Measurements from ENCODE around the gene PET100. TPM values are rescaled to one million over a fixed set of nuclear protein-coding genes. Genes with fewer than 3 reads are reported as not detected.

The PET100 gene
- total RNA-seq, 1 experiment from 2014 or later = 126 TPM

DNA sequence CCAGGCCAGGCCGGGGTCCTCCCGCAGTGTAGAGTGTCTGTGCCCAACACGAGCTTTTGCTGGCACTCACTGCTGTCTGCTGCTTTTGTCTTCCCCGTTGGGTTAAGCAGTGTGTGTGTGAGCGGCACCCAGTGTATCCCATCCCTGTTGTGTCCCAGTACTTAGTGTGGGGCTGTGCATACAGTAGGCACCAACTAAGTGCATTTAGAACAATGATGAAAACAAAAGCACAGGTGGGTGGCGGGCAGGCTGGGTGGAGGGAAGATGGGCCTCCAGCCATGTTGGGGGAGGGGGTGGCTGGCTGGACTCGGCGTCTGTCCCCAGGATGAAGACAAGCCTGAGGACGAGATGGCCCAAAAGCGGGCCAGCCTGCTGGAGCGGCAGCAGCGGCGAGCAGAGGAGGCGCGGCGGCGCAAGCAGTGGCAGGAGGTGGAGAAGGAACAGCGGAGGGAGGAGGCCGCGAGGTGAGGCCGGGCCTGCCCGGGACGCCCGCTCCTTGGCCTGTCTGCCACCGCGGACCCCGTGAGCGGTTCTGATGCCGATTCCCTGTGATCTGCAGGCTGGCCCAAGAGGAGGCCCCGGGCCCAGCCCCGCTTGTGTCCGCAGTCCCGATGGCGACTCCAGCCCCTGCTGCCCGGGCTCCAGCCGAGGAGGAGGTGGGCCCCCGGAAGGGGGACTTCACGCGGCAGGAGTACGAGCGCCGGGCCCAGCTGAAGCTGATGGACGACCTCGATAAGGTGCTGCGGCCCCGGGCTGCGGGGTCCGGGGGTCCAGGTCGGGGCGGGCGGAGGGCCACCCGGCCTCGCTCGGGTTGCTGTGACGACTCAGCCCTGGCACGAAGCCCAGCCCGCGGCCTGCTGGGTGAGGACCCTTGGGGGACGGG, 14.5 kb upstream of the PET100 start:
- H3K27ac ChIP-seq (ENCODE audit: low read depth, low read length) = no peak overlapping the region
- no peak for ATAC-seq
- intact Hi-C loops (cut with micrococcal nuclease) = no loop called here
- peaks cover 0 to 4% of the 10 kb centered on the region in 2 experiments; a peak in 2 of 4 replicates for H3K36me3 ChIP-seq (ENCODE audit: control insufficient read depth in 1 of 2, insufficient read depth in 2 of 2, low read length in 2 of 2)
- no peaks in the 10 kb centered on the region for H4K20me1 ChIP-seq (ENCODE audit: insufficient read depth)
- peaks cover 0 to 6% of the 10 kb centered on the region in 2 experiments; a peak in 1 of 4 replicates for H3K4me1 ChIP-seq (ENCODE audit: control insufficient read depth in 1 of 2, insufficient read depth in 2 of 2, low read length in 2 of 2)
- no peak for TF ChIP-seq RAD21 (IDR thresholded peaks at IDR 0.05; ENCODE audit: low read depth)
- TF ChIP-seq EGR1 (IDR thresholded peaks at IDR 0.05; ENCODE audit: low read depth) = no peak
- no peak for TF ChIP-seq POLR2AphosphoS5 (IDR thresholded peaks at IDR 0.05; ENCODE audit: low read depth, low read length)
- no peak for TF ChIP-seq CEBPB (IDR thresholded peaks at IDR 0.05; ENCODE audit: low read depth)
- no peak for TF ChIP-seq SP1 (IDR thresholded peaks at IDR 0.05; ENCODE audit: low read depth)
- TF ChIP-seq YY1 (IDR thresholded peaks at IDR 0.05; ENCODE audit: extremely low read depth, insufficient replicate concordance, low read depth, low read length) = no peak
- TF ChIP-seq SIN3A (IDR thresholded peaks at IDR 0.05; ENCODE audit: low read depth) = no peak
- TF ChIP-seq, protein P1, sequence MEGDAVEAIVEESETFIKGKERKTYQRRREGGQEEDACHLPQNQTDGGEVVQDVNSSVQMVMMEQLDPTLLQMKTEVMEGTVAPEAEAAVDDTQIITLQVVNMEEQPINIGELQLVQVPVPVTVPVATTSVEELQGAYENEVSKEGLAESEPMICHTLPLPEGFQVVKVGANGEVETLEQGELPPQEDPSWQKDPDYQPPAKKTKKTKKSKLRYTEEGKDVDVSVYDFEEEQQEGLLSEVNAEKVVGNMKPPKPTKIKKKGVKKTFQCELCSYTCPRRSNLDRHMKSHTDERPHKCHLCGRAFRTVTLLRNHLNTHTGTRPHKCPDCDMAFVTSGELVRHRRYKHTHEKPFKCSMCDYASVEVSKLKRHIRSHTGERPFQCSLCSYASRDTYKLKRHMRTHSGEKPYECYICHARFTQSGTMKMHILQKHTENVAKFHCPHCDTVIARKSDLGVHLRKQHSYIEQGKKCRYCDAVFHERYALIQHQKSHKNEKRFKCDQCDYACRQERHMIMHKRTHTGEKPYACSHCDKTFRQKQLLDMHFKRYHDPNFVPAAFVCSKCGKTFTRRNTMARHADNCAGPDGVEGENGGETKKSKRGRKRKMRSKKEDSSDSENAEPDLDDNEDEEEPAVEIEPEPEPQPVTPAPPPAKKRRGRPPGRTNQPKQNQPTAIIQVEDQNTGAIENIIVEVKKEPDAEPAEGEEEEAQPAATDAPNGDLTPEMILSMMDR (IDR thresholded peaks at IDR 0.05 in 2 of 3, conservative IDR thresholded peaks at IDR 0.05 in 1 of 3; ENCODE audit: borderline replicate concordance in 1 of 3, insufficient read depth in 1 of 3, low read depth in 2 of 3, low read length in 2 of 3) = no peak
- no peak for TF ChIP-seq EZH2phosphoT487 (IDR thresholded peaks at IDR 0.05; ENCODE audit: borderline replicate concordance)
- TF ChIP-seq ZNF274 (IDR thresholded peaks at IDR 0.05; ENCODE audit: low read depth, low read length) = no peak
- TF ChIP-seq, protein P2, sequence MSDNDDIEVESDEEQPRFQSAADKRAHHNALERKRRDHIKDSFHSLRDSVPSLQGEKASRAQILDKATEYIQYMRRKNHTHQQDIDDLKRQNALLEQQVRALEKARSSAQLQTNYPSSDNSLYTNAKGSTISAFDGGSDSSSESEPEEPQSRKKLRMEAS (IDR thresholded peaks at IDR 0.05) = no peak
- H3K4me3 ChIP-seq (replicated peaks in 1 of 2; ENCODE audit: low read depth in 1 of 2, low read length in 2 of 2) = no peak overlapping the region
- ChIA-PET POLR2A (no interaction called here), RAD21 (ENCODE audit: low non-redundant PET in 1 of 2, low total read pairs in 2 of 2, uncharacterized antibody in 2 of 2, unreplicated experiment in 2 of 2) (interaction anchor here in 1 of 2 experiments (0.6 kb wide), 1 partner anchor 185 kb away, joined by 3 read pairs; no protein-coding TSS in a partner anchor), CTCF (no interaction called here)
- H3K9me3 ChIP-seq (ENCODE audit: control insufficient read depth in 1 of 2, insufficient read depth in 1 of 2, low read depth in 1 of 2, low read length in 2 of 2) = no peaks in the 10 kb centered on the region
- H3K9ac ChIP-seq (ENCODE audit: low read length) = no peak overlapping the region
- no peak overlapping the region for H3K4me2 ChIP-seq (ENCODE audit: low read length)
- H2AFZ ChIP-seq (ENCODE audit: low read depth, low read length, poor library complexity, severe bottlenecking) = no peak overlapping the region
- DNase-seq (ENCODE audit: low read depth, low spot score) = no peak
- no peaks in the 10 kb centered on the region for H3K27me3 ChIP-seq (ENCODE audit: insufficient read depth, low read length)
- H3K9me2 ChIP-seq (ENCODE audit: insufficient read depth) = no peaks in the 10 kb centered on the region
- no TSS peak for BruUV-seq (replicated peaks)
- no peaks in the 10 kb centered on the region for H3K79me2 ChIP-seq (ENCODE audit: insufficient read depth, low read length)
